GM12878 (cell line): ENCODE data around the gene TMPRSS7. TPM values are rescaled to one million over a fixed set of nuclear protein-coding genes. Genes with fewer than 3 reads are reported as not detected.

Source experiments
- ATAC-seq: fragments of 200-7000 bp; cut with Tn5 transposase; 3 replicates; pipeline ENCODE4 v1.9.1; 2020; ENCODE audit warnings: mild to moderate bottlenecking, moderate library complexity
- BruUV-seq: library from RNA; stranded (reverse); fragments of 400-500 nt; replicated peaks from 2 replicates; lab custom pipeline; 2021; lab: Mats Ljungman, UMichigan
- CTCF ChIA-PET: fragments of 300-600 bp; sonication (Branson Sonifier 250); formaldehyde crosslinking; extraction: SDS; loops from one replicate; lab custom pipeline; 2021; ENCODE audit warnings: inconsistent platforms; lab: Yijun Ruan, JAX
- POLR2A ChIA-PET: fragments of 350-600 bp; formaldehyde crosslinking; extraction: SDS; loops from one replicate; lab custom pipeline; 2021; ENCODE audit warnings: inconsistent platforms; lab: Charles Lee
- RAD21 ChIA-PET: fragments of 300-600 bp; sonication (Branson Sonifier 250); formaldehyde crosslinking; loops from one replicate; lab custom pipeline; 2023; ENCODE audit warnings: antibody characterized with exemption; ENCODE audit not compliant: unreplicated experiment; lab: Charles Lee
- SMC1A ChIA-PET: fragments of 300-600 bp; sonication (Branson Sonifier 250); formaldehyde crosslinking; loops from one replicate; lab custom pipeline; 2023; ENCODE audit not compliant: unreplicated experiment, uncharacterized antibody; lab: Charles Lee
- DNase-seq: peaks from one replicate; pipeline ENCODE4 v3.0.0-alpha.2; 2011; ENCODE audit warnings: low read depth, low spot score
- FAIRE-seq: peaks from 3 replicates; lab custom pipeline; 2011; peaks lifted over from hg19 to GRCh38; lab: Jason Lieb, UNC
- H2AFZ ChIP-seq: 2 replicates; pipeline ENCODE4 v1.6.0; 2011; ENCODE audit warnings: low read depth, low read length, control low read depth; ENCODE audit not compliant: control insufficient read depth
- H3K27ac ChIP-seq: 2 replicates; pipeline ENCODE4 v1.5.1; 2011; ENCODE audit warnings: control low read depth; ENCODE audit not compliant: control insufficient read depth, insufficient read depth
- H3K27me3 ChIP-seq, 2 experiments: replicated peaks in 1 of 2; 2 replicates each; pipeline versions ENCODE4 v1.6.0 to v1.6.1; 2011; ENCODE audit warnings: low read length in 1 of 2; ENCODE audit not compliant: control insufficient read depth in 2 of 2, insufficient read depth in 2 of 2
- H3K36me3 ChIP-seq, 2 experiments: 2 replicates each; pipeline ENCODE4 v1.5.1; 2011; ENCODE audit warnings: low read length in 1 of 2; ENCODE audit not compliant: control insufficient read depth in 2 of 2, insufficient read depth in 2 of 2
- H3K4me1 ChIP-seq: 2 replicates; pipeline ENCODE4 v1.6.1; 2011; ENCODE audit warnings: mild to moderate bottlenecking, low read length, moderate library complexity, mixed read lengths; ENCODE audit not compliant: control insufficient read depth, insufficient read depth
- H3K4me2 ChIP-seq: 2 replicates; pipeline ENCODE4 v1.6.0; 2011; ENCODE audit warnings: control low read depth; ENCODE audit not compliant: control insufficient read depth, insufficient read depth
- H3K4me3 ChIP-seq: fragments of 200-600 bp; sonication (generic); 2 replicates; pipeline ENCODE4 v1.5.1; 2016
- H3K79me2 ChIP-seq: 2 replicates; pipeline ENCODE4 v1.6.0; 2011; ENCODE audit warnings: low read length; ENCODE audit not compliant: control insufficient read depth, insufficient read depth
- H3K9ac ChIP-seq: 2 replicates; pipeline ENCODE4 v1.8.0; 2011; ENCODE audit warnings: low read length, control low read depth, mixed read lengths; ENCODE audit not compliant: control insufficient read depth, insufficient read depth
- H3K9me3 ChIP-seq: replicated peaks from 3 replicates; pipeline ENCODE4 v1.5.1; 2011; ENCODE audit warnings: mild to moderate bottlenecking, low read length; ENCODE audit not compliant: control insufficient read depth, insufficient read depth
- H4K20me1 ChIP-seq: 2 replicates; pipeline ENCODE4 v1.6.0; 2011; ENCODE audit not compliant: control insufficient read depth, insufficient read depth
- BMI1 ChIP-seq: fragments of 450-650 bp; IDR thresholded peaks from 2 replicates; pipeline ENCODE4 v1.6.1; 2016; ENCODE audit warnings: mild to moderate bottlenecking, moderate library complexity, borderline replicate concordance
- CBX3 ChIP-seq: fragments of 200-600 bp; sonication (generic); IDR thresholded peaks from 2 replicates; pipeline ENCODE4 v1.6.1; 2016; ENCODE audit warnings: low read depth, borderline replicate concordance
- GATAD2B ChIP-seq: fragments of 450-650 bp; conservative IDR thresholded peaks from 2 replicates; pipeline ENCODE4 v1.6.1; 2017; ENCODE audit warnings: low read depth, mild to moderate bottlenecking, moderate library complexity
- SPI1 ChIP-seq: IDR thresholded peaks from 2 replicates; pipeline ENCODE4 v1.6.1; 2011; ENCODE audit warnings: low read depth, mild to moderate bottlenecking, low read length, moderate library complexity, borderline replicate concordance; ENCODE audit not compliant: insufficient read depth
- STAT1 ChIP-seq: fragments of 450-650 bp; conservative IDR thresholded peaks from 2 replicates; pipeline ENCODE4 v1.6.1; 2014; ENCODE audit warnings: antibody characterized with exemption, mild to moderate bottlenecking
- ZNF274 ChIP-seq: IDR thresholded peaks from one replicate; pipeline ENCODE4 v1.8.0; 2011; ENCODE audit not compliant: insufficient read length, insufficient read depth
- WGBS: methylation state at CpG from one replicate; pipeline ENCODE4 v1.1.6; 2016; ENCODE audit warnings: low lambda C conversion rate; ENCODE audit not compliant: insufficient replicate concordance, insufficient coverage; ENCODE audit errors: missing lambda C conversion rate; 5-methylcytosine and 5-hydroxymethylcytosine counted together
- in situ Hi-C: fragments of 300-500 bp; cut with MboI; formaldehyde crosslinking; loops from 9 replicates; pipeline ENCODE4 v1.14.3; 2018; ENCODE audit warnings: mixed read lengths
- intact Hi-C: fragments of 100-400 bp; cut with micrococcal nuclease; formaldehyde crosslinking; loops from one replicate; pipeline ENCODE4 v1.14.2; 2022; ENCODE audit not compliant: unreplicated experiment
- polyA plus RNA-seq, 11 experiments: library from polyadenylated mRNA; depleted of rRNA in 4 of 11; unstranded in 6 of 11; stranded (reverse) in 5 of 11; fragments of >200 nt; fragmentation: Nextera tagmentation in 4 of 11; fragmentation: Illumina TruSeq in 1 of 11; extraction: Ambion mirVana in 4 of 11; extraction: Trizol in 1 of 11; gene quantifications; 1 replicate in 1 of 11; 2 replicates in 10 of 11; pipeline versions ENCODE4 v1.2.1 to v1.2.3, GENCODE V29; 2011 to 2016; ENCODE audit warnings: inconsistent platforms in 2 of 11, missing spikeins in 2 of 11, low read depth in 1 of 11
- total RNA-seq, 4 experiments: library from RNA; depleted of rRNA in 3 of 4; stranded (reverse); fragments of >200 nt in 3 of 4; fragmentation: Illumina TruSeq in 1 of 4; extraction: Trizol in 1 of 4; gene quantifications; 2 replicates each; pipeline versions ENCODE4 v1.2.1 to v1.2.3, GENCODE V29; 2013 to 2021
- TF ChIP-seq, protein P1 (sequence below), 3 experiments: IDR thresholded peaks in 2 of 3; conservative IDR thresholded peaks in 1 of 3; 2 replicates each; pipeline ENCODE4 v1.5.1; 2011; ENCODE audit warnings: low read depth in 3 of 3, low read length in 3 of 3, mild to moderate bottlenecking in 3 of 3, control low read depth in 2 of 3, moderate library complexity in 2 of 3, inconsistent platforms in 1 of 3, mixed read lengths in 1 of 3; ENCODE audit not compliant: control insufficient read depth in 2 of 3, insufficient read depth in 1 of 3; ENCODE audit errors: extremely low read depth in 1 of 3
- TF ChIP-seq, protein P2 (sequence below): fragments of 450-650 bp; formaldehyde crosslinking; IDR thresholded peaks from 2 replicates; pipeline ENCODE4 v1.5.0; 2022; ENCODE audit warnings: mild to moderate bottlenecking, missing genetic modification characterization

The TMPRSS7 gene
- total and polyA plus RNA-seq, 10 of the 15 experiments (the other 5 are each of a cell fraction or from before 2014, with no cell fraction given), result 0.03 TPM; not detected in 9

GRCh38 chr3:112059497-112059896 is 25.0 kb downstream of the TMPRSS7 start:
- ATAC-seq (no peak), DNase-seq (no peak), FAIRE-seq (no peak)
- no peak overlapping the region for H3K9ac ChIP-seq
- no peak overlapping the region for H3K27ac ChIP-seq
- H3K4me1 ChIP-seq, result no peaks in the 10 kb centered on the region
- H4K20me1 ChIP-seq, result no peaks in the 10 kb centered on the region
- no peaks in the 10 kb centered on the region for H3K9me3 ChIP-seq
- no peak for TF ChIP-seq BMI1
- TF ChIP-seq, protein P1, sequence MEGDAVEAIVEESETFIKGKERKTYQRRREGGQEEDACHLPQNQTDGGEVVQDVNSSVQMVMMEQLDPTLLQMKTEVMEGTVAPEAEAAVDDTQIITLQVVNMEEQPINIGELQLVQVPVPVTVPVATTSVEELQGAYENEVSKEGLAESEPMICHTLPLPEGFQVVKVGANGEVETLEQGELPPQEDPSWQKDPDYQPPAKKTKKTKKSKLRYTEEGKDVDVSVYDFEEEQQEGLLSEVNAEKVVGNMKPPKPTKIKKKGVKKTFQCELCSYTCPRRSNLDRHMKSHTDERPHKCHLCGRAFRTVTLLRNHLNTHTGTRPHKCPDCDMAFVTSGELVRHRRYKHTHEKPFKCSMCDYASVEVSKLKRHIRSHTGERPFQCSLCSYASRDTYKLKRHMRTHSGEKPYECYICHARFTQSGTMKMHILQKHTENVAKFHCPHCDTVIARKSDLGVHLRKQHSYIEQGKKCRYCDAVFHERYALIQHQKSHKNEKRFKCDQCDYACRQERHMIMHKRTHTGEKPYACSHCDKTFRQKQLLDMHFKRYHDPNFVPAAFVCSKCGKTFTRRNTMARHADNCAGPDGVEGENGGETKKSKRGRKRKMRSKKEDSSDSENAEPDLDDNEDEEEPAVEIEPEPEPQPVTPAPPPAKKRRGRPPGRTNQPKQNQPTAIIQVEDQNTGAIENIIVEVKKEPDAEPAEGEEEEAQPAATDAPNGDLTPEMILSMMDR (IDR thresholded peaks at IDR 0.05 in 2 of 3, conservative IDR thresholded peaks at IDR 0.05 in 1 of 3; ENCODE audit: control insufficient read depth in 2 of 3, extremely low read depth in 1 of 3, insufficient read depth in 1 of 3, low read depth in 3 of 3, low read length in 3 of 3), result no peak
- TF ChIP-seq SPI1, result no peak
- TF ChIP-seq, protein P2, sequence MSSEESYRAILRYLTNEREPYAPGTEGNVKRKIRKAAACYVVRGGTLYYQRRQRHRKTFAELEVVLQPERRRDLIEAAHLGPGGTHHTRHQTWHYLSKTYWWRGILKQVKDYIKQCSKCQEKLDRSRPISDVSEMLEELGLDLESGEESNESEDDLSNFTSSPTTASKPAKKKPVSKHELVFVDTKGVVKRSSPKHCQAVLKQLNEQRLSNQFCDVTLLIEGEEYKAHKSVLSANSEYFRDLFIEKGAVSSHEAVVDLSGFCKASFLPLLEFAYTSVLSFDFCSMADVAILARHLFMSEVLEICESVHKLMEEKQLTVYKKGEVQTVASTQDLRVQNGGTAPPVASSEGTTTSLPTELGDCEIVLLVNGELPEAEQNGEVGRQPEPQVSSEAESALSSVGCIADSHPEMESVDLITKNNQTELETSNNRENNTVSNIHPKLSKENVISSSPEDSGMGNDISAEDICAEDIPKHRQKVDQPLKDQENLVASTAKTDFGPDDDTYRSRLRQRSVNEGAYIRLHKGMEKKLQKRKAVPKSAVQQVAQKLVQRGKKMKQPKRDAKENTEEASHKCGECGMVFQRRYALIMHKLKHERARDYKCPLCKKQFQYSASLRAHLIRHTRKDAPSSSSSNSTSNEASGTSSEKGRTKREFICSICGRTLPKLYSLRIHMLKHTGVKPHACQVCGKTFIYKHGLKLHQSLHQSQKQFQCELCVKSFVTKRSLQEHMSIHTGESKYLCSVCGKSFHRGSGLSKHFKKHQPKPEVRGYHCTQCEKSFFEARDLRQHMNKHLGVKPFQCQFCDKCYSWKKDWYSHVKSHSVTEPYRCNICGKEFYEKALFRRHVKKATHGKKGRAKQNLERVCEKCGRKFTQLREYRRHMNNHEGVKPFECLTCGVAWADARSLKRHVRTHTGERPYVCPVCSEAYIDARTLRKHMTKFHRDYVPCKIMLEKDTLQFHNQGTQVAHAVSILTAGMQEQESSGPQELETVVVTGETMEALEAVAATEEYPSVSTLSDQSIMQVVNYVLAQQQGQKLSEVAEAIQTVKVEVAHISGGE (CRISPR knock-in tag), result no peak
- TF ChIP-seq STAT1, result no peak
- TF ChIP-seq ZNF274, result no peak
- no peak for TF ChIP-seq CBX3
- TF ChIP-seq GATAD2B, result no peak
- BruUV-seq, result no TSS peak
- ChIA-PET SMC1A (no interaction called here), CTCF (no interaction called here), POLR2A (no interaction called here), RAD21 (no interaction called here)
- no peak overlapping the region for H3K4me2 ChIP-seq
- no peaks in the 10 kb centered on the region for H3K36me3 ChIP-seq
- no peaks in the 10 kb centered on the region for H3K27me3 ChIP-seq
- no peaks in the 10 kb centered on the region for H3K79me2 ChIP-seq
- in situ Hi-C loops, result no loop called here
- intact Hi-C loops, result no loop called here
- WGBS, result 0% methylated on average over 1 of the region's 1 CpG
- no peak overlapping the region for H3K4me3 ChIP-seq
- H2AFZ ChIP-seq, result no peak overlapping the region
